Spleen (tissue), 7 donors: Measurements from ENCODE around the gene APEH.

Experiments
- POLR2A ChIP-seq, 3 donors: fragments of 450-650 bp; IDR thresholded peaks; one replicate each; pipeline ENCODE4 v1.5.1; 2017; ENCODE audit warnings: antibody characterized with exemption in 3 of 3, mild to moderate bottlenecking in 1 of 3
- POLR2AphosphoS5 ChIP-seq, 3 donors: sonication (generic); formaldehyde crosslinking; IDR thresholded peaks; one replicate each; pipeline ENCODE4 v1.5.1; 2017; ENCODE audit warnings: antibody characterized with exemption in 3 of 3
- TF ChIP-seq, protein P1 (sequence below), 11 experiments: fragments of 200-600 bp in 7 of 11; fragments of 450-650 bp in 4 of 11; sonication (generic) in 4 of 11; IDR thresholded peaks in 8 of 11; conservative IDR thresholded peaks in 3 of 11; 1 replicate in 7 of 11; 2 replicates in 4 of 11; pipeline versions ENCODE4 v1.4.0 to v1.8.0; 2016 to 2021; ENCODE audit warnings: antibody characterized with exemption in 11 of 11, inconsistent platforms in 4 of 11, mild to moderate bottlenecking in 1 of 11
- donor health status: DM: no; HTN: no; CAD: no; lungs with moderate emphysema.
- donor health status: DM: no; HTN: no; CAD: no.
- donor health status: DM: no; HTN: no; CAD: no.

DNA sequence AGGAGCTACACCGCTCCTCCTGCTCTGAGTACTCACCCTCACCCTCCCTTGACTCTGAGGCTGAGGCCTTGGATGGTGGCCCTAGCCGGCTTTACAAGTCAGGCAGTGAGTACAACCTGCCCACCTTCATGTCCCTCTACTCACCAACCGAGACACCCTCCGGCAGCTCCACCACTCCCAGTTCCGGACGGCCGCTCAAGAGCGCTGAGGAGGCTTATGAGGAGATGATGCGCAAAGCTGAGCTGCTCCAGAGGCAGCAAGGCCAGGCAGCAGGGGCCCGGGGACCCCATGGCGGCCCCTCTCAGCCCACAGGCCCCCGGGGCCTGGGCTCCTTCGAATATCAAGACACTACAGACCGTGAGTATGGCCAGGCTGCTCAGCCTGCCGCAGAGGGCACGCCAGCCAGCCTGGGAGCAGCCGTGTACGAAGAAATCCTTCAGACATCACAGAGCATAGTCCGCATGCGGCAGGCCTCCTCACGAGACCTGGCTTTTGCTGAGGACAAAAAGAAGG lies 21.2 kb upstream of the APEH start:
- TF ChIP-seq, protein P1, sequence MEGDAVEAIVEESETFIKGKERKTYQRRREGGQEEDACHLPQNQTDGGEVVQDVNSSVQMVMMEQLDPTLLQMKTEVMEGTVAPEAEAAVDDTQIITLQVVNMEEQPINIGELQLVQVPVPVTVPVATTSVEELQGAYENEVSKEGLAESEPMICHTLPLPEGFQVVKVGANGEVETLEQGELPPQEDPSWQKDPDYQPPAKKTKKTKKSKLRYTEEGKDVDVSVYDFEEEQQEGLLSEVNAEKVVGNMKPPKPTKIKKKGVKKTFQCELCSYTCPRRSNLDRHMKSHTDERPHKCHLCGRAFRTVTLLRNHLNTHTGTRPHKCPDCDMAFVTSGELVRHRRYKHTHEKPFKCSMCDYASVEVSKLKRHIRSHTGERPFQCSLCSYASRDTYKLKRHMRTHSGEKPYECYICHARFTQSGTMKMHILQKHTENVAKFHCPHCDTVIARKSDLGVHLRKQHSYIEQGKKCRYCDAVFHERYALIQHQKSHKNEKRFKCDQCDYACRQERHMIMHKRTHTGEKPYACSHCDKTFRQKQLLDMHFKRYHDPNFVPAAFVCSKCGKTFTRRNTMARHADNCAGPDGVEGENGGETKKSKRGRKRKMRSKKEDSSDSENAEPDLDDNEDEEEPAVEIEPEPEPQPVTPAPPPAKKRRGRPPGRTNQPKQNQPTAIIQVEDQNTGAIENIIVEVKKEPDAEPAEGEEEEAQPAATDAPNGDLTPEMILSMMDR (IDR thresholded peaks at IDR 0.05 in 8 of 11, conservative IDR thresholded peaks at IDR 0.05 in 3 of 11) = no peak
- TF ChIP-seq POLR2A (IDR thresholded peaks at IDR 0.05) = no peak
- TF ChIP-seq POLR2AphosphoS5 (IDR thresholded peaks at IDR 0.05) = no peak
